Femur (tissue), 1 donor: Measurements from ENCODE around the gene ARHGDIG.
"Not testable (repeated sequence)": the region's sequence is repeated elsewhere in the genome, so short reads cannot be mapped to it uniquely, and the experiment has no call there.

Source experiments
- DNase-seq: peaks from one replicate; pipeline ENCODE4 v3.0.0-alpha.2; 2017

The ARHGDIG gene

DNA sequence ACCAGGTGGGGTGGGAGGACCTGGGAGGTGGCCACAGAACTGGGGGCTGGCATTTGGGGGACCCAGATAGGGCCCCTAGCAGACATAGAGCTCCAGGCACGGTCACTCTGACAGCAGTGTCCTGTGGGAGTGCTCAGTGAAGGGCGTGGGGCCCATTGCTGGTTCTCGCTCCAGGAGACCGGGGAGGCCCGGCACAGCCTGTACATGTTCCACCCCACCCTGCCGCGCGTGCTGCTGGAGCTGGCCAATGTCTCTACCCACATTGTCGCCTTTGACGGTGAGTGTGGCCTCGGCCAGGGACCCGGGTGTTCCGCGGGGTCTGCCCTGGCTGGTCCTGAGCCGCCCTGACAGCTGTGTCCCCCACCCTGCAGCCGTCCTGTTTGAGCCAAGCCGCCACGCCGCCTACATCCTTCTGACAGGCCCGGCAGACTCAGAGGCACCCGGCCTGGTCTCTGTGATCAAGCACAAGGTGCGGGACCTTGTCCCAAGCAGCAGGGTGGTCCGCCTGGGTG is 15.9 kb upstream of the ARHGDIG start:
- DNase-seq, result no peak

DNA sequence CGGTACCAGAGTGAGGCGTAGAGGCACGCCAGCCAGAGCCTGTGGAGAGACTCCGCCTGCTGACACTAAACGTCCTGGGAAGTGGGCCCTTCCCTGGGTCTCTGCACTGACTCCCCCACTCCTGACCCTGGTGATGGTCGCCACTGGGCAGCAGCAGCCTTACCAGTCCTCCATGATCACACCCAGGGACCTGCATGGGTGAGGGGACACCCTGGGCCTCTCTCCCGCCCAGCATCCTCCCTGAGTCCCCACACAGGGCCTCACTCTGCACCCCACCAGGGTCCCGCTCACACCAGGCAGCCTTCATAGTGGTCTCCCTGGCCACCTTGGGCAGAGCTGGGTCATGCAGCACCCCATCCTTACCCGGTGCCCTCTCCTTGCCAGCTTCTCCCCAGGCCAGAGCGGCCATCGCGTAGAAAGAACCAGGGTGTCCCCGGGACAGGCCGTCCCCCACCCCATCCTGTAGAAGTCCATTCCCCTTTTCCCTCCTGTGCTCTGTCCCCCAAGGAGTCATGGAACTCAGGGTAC is 15.3 kb upstream of the ARHGDIG start:
- DNase-seq, result no peak

DNA sequence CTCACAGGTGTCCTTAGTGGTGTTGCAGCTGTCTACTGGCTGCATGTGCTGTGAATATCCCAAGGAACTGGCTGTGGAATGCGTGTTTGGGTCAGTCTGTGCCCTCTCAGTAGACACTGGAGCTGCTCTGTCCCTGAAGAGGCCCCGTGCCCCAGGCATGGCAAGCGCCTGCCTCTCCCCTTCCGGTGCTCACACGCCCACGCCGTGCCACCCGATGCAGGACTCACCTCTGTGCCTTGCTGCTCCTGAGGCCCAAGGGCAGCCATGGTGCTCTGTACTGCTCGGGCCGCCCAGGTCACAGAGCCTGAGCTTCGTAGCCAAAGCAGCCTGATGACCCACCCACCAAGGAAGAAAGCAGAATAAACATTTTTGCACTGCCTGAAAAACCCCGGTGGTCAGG is 14.7 kb upstream of the ARHGDIG start:
- no peak for DNase-seq

DNA sequence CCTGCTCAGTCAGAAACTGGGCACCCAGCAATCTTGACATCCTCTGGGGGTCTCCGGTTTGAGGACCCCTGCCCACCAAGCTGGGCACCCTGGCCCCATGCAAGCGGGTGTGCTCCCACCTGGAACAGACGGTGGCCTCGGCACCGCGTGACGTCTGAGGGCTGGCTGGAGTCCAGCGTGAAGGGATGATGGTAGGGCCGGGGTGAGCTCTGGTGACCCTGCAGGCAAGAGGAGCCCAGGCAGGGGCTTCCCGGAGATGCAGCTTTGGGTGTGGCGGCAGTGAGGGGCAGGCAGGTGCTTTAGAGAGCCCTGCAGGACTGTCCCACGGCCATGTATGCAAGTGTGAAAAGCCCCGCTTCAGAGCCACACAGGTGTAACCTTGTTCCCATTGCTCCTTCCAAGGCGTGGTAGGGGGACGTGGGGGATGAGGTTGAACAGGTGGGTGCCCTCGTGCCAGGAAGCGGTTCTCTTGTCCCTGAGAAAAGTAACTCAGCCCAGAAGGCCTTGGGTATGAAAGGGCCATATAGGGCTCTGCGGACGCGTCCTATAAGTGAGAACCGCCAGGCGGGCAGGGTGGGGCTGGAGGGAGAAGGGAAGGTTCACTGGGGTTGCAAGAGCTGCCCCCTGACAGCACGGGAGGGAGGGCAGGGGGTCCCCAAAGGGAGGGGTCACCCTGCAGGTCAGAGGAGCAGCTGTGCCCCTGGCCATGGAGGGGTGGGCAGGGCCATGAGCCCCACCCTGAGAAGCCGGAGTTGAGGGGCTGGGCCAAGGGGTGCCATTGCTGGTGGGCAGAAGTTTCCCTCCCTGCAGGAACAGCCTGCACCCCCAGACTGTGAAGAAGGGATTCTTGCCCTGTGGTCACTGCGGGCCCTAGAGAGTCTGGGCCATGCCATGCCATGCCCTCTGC is 13.9 kb upstream of the ARHGDIG start:
- no peak for DNase-seq

DNA sequence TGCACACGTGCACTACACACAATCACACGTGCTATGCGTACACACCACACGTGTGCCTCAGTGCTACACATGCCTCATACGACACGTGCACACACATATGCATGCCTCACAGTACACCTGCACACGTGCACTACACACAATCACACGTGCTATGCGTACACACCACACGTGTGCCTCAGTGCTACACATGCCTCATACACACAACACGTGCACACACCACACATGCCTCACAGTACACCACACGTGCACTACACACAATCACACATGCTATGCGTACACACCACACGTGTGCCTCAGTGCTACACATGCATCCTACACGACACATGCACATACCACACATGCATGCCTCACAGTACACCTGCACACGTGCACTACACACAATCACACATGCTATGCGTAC is 12.8 kb upstream of the ARHGDIG start:
- DNase-seq, result not testable (repeated sequence)

DNA sequence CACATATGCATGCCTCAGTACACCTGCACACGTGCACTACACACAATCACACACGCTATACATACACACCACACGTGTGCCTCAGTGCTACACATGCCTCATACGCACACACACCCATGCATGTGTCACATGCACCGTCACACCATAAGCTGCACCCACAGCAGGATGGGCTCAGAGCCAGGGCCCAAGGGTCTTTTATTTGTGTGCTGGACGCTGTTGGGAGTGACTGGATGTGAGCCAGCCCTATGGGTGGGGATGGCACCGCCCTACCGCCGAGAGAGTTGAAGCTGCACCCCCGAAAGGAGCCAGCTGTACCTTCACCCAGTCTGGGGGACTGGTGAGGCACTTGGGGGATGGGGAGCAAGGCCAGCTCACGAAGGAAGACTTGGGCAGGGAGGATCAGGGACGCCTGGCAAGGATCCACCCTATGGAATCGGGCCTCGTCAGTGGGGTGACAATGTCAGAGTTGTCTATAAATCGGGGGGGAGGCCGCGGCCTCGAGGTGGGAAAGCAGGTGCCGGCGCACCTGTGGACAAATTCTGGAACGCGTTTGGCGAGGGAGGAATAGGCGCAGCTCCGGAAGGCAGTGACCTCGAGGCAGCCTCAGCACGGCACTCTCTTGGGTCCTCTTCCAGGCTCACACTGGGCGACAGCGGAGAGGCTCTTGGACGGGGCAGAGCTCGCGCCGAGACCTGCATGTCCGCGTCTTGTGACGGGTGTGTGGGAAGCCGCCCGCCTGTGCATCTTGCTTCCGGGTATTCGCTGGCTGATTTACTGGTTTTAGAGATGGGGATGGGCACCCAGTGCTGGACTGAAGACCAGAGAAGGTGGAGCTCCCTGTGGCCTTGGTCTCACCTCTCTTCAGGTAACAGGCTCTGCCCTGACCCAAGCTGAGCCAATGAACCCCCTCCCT is 12.0 kb upstream of the ARHGDIG start:
- DNase-seq, result peak; percentile 16

DNA sequence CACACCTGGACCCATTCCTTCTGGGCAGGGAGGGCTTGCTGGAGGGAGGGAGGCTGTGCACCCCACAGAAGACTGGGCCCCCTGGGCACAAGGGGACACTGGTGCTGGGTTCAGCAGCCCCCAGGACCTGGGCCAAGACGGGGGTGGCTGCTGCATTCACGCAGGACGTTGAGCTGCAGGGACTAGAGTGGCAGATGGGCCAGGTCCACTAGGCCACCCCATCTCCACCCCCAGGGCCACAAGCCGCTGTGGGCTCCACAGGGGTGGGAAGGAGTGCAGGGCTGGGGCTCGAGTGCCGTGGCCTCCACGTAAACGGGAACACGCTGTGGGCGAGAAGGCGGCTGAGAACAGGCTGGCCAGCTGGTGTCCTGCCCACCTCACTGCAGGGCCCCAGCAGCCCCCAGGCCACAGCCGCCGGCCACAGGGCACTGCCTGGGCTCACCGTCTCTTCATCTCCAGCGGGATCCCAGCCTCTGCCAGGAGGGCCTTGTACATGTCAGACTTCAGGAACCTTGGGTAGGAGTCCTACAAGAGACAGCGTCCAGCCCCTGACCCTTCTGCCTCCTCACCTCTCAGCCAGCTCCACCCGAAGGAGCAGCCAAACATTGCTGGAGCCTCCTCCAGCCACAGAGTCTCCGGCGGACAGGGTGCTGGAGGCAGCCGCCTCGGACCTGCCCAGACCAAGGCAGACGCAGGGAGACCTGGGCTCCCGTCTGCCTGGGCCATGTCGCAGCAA is 11.2 kb upstream of the ARHGDIG start:
- DNase-seq, result peak; percentile 16

DNA sequence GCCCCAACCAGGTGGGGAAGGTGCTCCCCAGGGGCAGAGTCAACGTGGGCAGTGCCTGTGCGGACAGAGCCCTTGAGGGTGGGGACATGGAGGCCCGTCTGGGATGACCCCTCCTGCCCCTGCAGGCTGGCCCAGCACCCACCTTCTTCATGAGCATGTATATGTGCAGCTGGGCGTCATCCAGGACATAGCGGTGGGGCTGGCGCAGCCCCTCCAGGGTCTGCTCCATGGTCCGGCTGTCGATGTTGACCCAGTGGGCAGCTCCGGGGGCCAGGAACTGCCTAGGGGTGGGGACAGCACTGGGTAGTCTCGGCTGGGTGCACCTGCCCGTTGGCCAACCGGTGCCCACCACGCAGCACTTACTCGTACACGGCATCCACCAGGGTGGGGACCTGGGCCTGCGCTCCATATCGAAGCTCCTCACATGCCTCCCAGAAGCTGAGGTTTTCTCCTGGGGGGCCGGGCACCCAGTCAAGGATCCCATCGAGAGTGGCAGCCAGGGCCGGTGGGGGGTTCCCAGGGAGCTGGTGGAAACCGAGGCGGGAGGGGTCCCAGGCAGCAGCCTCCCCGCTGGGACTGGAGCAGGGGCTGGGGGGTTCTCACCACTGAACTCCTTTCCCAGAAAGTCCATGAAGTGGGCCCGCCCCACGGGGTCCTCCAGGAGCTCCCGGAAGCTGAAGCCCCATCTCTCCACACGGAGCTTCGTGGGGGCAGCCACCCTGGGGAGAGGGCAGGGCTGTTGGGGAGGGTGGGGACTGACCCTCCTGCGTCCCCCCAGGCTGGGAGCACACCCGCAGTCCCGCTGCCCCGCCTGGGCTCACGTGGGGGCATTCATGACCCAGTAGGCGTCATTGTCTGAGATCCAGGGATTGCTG is 9.8 kb upstream of the ARHGDIG start:
- DNase-seq, result peak; percentile 19

DNA sequence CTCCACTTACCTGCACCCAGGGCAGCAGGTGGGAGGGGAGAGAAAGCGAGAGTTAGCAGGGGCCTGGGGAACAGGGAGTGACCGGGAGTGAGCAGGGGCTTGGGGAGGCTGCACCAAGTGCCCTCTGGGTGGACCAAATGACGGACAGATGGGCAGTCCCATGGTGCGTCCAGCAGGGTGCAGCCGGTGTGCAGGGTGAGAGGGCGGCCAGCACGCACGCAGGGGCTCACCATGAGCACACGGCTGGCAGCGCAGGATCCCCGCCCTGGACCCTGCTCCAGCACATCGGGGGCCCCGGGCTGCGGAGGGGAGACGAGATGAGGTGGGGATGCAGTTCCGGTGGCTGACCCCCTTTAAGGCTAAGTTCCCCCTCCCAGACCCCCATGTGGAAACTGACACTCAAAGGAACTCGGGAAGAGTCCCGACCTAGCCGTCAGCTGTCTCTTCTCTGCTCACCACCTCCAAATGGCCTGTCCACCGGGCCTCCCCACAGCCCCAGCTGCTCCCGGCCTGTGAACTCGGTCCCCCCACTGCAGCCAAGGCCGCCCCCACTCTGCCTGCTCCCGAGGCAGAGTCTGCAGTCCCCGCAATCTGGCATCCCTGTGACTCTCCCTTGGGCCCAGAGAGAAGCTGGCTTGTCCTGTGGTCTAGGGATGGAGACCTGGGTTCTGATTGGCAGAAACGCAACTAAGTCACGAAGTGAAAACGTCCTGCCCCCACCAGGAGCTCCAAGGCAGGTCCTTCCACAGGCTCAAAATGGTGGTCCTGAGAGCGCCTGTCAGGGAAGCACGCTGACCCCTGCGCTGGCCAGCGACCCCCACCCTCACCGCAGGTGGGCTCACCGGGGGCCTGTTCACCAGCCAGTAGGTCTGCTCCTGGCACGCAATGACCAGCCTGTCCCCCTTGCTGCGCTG is 7.5 kb upstream of the ARHGDIG start:
- DNase-seq, result peak; percentile 12

DNA sequence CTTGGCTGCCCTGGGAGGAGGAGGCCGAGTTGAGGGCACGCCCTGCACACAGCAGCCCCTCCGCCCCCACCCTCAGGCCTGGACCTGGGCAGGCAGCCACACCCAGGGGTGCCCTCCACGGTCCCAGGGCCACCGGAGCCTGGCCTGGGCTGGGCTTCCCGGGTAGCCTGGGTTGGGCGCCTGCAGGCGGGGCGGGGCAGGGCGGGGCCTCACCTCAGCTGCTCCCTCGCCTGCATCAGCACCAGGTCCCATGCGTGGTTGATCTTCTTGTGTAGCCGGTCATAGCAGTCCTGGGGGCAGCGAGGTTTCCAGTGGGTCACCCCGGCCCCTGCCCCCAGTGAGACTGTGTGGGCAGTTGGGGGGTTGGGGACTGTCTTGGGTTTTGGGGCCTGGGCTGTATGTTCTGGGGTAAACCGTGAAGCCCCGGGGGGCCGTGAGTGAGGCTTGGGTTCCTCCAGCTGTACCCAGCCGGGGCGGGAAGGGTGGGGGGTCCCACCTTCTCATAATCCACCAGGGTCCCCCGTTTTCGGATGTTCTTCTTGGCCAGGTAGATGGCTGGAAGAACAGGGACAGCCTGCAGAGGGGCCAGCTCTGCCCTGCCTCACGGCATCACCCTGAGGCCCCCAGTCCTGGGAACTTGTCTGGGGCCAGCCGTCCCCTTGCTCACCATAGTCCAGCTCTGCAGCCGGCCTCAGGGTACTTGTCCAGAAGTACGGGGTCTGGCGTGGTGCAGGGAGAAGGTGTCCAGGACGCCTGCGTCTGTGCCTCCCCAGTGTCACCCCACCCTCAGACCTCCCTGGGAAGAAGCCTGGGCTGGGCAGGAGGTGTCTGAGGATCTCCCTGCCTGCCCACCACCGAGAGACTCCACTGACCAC is 6.6 kb upstream of the ARHGDIG start:
- DNase-seq, result peak; percentile 16

DNA sequence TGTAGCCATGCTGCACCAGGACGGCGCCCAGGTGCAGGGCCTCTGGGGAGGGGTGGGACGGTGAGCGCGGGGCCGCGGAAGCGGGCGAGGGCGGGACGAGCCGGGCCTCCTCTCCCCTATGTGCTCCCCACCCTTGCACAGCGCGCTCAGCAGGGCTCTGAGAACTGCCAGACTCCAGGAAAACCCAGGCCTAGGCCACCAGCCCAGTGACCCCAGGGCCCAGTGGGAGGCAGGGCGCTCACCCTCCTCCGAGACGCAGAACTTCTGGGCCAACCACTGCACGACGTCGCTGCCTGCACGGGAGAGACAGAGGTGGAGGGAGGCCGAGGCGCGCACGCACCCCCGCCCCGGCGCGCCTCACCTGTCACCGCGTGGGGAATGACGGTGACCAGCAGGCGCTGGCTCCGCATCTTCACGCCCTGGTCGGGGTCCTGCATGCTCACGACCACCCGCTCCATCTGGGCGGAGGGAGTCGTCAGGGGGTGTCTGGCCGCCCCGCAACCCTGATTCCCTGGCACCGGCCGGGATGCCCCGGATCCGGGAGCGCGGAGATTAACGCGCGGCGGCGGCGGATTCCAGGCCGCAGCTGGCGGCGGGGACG is 5.2 kb upstream of the ARHGDIG start:
- DNase-seq, result peak; percentile 17

DNA sequence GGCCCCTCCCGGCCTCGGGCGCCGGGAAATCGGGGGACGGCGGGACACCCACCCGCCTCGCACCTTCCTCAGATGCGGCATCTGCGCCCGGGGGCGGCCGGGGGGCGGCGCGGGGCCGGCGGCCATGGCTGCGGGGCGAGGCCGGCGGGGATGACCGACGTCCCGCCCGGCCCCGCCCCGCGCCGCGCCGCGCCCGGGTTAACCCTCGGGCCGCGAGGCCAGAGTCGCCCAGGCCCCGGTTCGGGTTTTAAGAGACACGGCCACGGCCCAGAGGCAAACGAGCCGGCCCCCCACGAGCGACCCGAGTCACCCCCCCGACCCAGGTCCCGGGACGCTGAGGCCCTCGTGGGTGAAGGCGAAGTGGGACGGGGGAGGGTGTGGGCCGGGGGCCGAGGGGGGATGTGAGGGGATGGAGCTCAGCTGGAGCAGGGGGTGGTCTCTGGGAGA is 4.6 kb upstream of the ARHGDIG start, which contains the start of gene RGS11:
Gene RGS11, minus strand, starts transcription at position 159 of the 447 bp plus-strand sequence. Its CDS starts 33 bp downstream, at position 126.
- peak; percentile 15 for DNase-seq

DNA sequence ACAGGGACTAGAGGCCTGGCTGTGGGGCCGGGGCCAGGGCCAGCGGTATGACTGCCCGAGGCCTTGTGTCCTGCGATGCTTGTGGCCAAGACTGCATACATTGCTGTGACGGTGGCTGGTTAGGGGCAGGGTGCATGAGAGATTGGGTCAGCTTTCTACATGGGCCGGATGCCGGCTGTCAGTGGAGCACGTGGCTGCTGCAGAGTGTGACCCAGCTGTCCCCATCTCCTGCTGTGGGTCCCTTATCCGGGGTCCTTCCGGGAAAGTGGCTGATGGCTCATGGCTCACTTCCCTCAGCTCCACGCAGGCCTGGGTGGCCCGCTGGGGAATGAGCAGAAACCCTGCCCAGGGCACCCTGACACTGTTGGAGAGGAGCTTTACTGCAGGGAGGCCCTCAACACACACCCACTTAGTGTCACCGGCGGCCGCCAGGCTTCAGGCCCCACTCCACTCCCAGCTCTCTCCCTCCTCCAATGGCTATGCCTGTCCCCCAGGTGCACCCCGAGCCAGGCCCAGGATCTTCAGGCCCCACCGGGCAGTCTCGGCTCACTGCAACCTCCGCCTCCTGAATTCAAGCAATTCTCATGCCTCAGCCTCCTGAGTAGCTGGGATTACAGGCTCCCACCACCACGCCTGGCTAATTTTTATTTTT is 3.8 kb upstream of the ARHGDIG start:
- no peak for DNase-seq

DNA sequence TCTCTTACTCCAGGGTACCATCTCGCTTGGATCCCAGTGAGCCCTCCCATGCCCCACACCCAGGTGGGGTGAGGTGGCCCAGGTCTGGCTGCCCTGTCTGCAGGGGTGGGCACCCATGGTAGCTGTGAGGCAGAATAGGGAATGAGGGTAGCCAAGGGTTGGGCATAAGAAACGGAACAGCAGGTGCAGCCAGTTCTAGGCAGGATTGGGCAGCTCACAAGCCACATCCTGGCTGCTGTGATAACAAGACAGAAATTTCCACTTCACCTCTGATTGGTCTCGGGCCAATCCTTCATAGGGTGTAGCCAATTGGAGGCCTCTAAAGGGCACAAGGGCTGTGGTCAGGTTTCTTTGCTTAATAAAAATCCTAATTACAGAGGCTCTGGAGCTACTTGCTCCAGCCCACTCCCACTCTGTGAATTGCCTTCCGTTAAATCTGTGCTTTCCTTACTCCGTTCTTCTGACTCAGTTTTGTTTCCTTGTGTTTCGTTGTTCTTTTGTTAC is 1.5 kb upstream of the ARHGDIG start:
- no peak for DNase-seq

DNA sequence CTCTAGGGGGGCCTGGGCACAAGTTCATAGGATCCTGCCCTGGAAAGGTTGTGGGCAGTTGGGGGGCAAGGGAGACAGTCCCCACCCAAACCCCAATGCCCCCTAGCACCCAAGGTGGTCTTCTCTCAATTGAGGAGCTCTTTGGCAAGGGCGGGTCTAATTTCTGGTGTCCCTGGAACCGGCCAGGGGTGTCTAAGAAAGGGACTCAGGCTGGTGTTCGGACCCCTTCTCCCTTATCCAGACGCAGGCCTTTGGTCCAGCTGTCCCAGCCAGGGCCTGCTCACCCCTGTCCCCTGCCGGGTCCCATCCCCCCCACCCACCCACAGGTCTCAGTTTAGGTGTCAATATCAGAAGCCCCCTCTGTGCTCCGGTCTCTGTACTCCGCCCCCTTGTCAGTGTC is 860 bp upstream of the ARHGDIG start:
- no peak for DNase-seq

DNA sequence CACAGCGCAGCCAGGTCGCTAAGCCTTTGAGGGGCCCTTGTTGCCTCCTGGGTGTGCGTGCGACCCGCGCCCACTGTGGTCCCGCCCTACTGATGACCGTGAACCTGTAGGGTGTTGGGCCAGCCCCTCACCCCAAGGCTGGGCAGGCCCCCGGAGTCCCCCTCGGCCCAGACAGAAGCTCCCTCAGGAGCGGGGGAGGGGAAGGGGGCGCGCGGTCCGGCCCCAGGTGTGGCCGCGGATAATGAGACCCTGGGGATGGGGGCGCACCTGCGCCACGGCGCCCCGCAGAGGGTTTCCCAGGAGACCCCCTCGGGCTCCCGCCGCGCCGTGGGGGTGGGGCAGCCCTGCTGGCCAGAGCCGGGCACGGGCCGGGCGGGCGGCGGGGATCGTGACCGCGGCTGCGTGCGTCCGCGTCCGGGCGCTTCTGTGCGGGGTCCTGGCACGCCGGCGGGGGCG is 358 bp upstream of the ARHGDIG start:
- no peak for DNase-seq

DNA sequence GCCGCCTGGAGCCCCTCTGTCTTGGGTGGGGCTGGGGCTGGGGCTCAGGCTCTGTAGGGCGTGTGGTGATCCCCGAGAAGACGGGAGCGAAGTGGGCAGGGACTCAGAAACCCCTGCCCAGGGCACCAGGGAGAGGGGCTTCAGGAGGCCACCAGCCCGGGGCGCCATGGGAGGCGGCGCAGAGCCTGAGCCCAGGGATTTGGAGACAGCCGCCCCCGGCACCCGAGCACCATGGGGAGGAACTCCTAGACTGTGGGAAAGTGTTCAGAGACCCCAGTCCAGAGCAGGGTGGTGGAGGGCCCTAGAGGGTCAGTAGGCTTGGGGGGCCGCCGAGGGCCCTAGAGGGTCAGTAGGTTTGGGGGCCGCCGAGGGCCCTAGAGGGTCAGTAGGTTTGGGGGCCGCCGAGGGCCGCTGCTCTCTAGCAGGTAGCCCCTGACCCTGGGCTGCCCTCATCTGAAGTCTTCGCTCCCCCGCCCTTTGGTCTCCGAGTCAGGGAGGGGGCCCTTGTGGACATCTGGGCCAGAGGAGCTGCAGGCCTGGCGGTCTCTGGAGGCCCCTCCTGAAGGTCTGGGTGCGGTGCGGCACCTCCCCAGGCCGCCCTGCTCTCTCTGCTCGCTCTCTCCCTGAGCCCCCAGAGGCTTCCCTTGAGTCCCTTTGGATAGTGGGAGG is 734 bp downstream of the ARHGDIG start:
- DNase-seq, result no peak
